ENCODE results near the gene INTS7. TPM values are rescaled to one million over a fixed set of nuclear protein-coding genes. Genes with fewer than 3 reads are reported as not detected.
A peak's percentile ranks its signal among the peaks of the same experiment; 100 is the strongest.

The INTS7 gene
- total RNA-seq, 6 donors from 2014 or later = 8.3 to 16.7 (median 14.6) TPM

DNA sequence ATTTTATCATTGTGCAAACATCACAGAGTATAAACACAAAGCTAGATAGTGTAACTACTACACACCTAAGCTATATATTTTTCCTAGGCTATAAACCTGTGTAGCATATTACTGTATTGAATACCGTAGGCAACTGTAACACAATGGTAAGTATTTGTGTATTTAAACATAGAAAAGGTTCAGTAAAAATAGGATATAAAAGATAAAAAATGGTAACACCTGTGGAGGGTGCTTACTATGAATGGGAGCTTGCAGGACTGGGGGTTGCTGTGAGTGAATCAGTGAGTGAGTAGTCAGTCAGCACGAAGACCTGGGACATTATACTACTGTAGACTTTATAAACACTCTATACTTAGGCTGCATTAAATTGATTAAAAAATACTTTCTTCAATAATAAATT, 4.3 kb upstream of the INTS7 start:
- no peaks in the 10 kb centered on the region for H3K27me3 ChIP-seq
- no peak overlapping the region for H3K27ac ChIP-seq
- 94 to 100% methylated on average over 2 of the region's 2 CpGs for WGBS, 2 donors
- no peak overlapping the region for H3K4me3 ChIP-seq
- no peaks in the 10 kb centered on the region for H3K36me3 ChIP-seq
- ATAC-seq (ENCODE audit: low FRiP score in 2 of 2) (no peak), DNase-seq (no peak)
- TF ChIP-seq, protein P1, sequence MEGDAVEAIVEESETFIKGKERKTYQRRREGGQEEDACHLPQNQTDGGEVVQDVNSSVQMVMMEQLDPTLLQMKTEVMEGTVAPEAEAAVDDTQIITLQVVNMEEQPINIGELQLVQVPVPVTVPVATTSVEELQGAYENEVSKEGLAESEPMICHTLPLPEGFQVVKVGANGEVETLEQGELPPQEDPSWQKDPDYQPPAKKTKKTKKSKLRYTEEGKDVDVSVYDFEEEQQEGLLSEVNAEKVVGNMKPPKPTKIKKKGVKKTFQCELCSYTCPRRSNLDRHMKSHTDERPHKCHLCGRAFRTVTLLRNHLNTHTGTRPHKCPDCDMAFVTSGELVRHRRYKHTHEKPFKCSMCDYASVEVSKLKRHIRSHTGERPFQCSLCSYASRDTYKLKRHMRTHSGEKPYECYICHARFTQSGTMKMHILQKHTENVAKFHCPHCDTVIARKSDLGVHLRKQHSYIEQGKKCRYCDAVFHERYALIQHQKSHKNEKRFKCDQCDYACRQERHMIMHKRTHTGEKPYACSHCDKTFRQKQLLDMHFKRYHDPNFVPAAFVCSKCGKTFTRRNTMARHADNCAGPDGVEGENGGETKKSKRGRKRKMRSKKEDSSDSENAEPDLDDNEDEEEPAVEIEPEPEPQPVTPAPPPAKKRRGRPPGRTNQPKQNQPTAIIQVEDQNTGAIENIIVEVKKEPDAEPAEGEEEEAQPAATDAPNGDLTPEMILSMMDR (IDR thresholded peaks at IDR 0.05) = no peak
- TF ChIP-seq POLR2A (IDR thresholded peaks at IDR 0.05) (no peak), EP300 (IDR thresholded peaks at IDR 0.05) (no peak), POLR2AphosphoS5 (IDR thresholded peaks at IDR 0.05) (no peak)
- H3K9me3 ChIP-seq = no peaks in the 10 kb centered on the region
- H3K4me1 ChIP-seq = peaks cover 0 to 8% (median 7%) of the 10 kb centered on the region in 4 donors

DNA sequence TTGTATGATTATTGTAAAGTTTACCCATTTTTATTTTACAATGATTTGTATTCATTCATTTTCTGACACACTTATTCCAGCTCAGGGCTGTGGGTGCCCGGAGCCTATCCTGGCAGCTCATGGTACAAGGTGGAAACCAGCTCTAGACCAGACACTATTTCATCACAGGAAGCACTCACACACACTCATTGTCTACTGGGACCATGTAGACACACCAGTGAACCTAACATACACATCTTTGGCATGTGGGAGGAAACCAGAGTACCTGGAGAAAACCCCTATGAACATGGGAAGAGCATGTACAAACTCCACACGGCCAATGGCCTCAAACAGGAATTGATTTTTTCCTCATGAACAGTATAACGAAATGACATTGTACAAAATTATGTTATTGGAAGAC, 2.5 kb upstream of the INTS7 start:
- no peak overlapping the region for H3K27ac ChIP-seq
- H3K36me3 ChIP-seq = no peaks in the 10 kb centered on the region
- H3K9me3 ChIP-seq = no peaks in the 10 kb centered on the region
- peaks cover 0 to 24% (median 17%) of the 10 kb centered on the region in 4 donors for H3K4me1 ChIP-seq
- no peak for TF ChIP-seq POLR2A (IDR thresholded peaks at IDR 0.05)
- TF ChIP-seq EP300 (IDR thresholded peaks at IDR 0.05) = no peak
- TF ChIP-seq, protein P1 (IDR thresholded peaks at IDR 0.05) = no peak
- no peak for TF ChIP-seq POLR2AphosphoS5 (IDR thresholded peaks at IDR 0.05)
- no peak for ATAC-seq (ENCODE audit: low FRiP score in 2 of 2)
- no peaks in the 10 kb centered on the region for H3K27me3 ChIP-seq
- 52 to 61% methylated on average over 3 of the region's 3 CpGs for WGBS, 2 donors
- DNase-seq = no peak
- no peak overlapping the region for H3K4me3 ChIP-seq

DNA sequence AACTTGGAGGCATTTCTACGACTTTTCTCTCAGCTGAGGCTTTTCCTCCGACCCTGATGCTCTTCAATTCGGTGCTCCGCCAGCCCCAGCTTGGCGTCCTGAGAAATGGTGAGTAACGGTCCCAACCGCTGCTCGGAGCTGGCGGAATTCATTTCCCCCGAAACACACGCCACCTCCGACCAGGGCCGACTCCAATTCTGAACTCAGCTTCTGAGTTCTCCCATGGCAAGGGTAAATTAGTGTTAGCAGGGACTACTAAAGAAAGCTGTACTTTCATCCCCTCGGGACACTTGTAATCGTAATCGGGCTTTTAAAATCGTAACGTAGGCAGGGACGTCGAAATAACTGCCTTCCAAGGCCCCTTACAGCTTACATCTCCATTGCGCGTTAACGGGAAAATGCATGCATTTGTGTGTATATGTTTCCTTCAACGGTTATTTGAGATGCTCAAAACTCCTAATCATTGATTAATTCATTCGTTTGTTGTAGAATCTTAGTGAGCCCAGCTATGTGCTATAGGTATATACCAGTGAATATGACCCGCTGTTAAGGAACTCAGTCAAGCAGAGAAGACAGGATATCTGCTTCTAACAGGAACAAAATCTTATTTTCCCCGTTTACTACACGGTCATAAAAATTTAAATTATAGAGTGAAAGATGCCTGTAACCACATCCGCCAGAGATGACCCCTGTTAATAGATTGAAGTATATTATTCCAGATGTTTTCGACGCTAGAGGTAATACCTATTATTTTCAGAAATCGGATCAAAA, 663 bp upstream of the INTS7 start:
- no peak for TF ChIP-seq POLR2AphosphoS5 (IDR thresholded peaks at IDR 0.05)
- TF ChIP-seq, protein P1 (IDR thresholded peaks at IDR 0.05) = no peak
- TF ChIP-seq EP300 (IDR thresholded peaks at IDR 0.05) = no peak
- TF ChIP-seq POLR2A (IDR thresholded peaks at IDR 0.05) = no peak
- no peaks in the 10 kb centered on the region for H3K9me3 ChIP-seq
- ATAC-seq (ENCODE audit: low FRiP score in 2 of 2) = peak in 1 of 2 donors; percentile 0
- no peaks in the 10 kb centered on the region for H3K27me3 ChIP-seq
- H3K4me1 ChIP-seq = peaks cover 4 to 33% (median 20%) of the 10 kb centered on the region in 4 donors
- H3K27ac ChIP-seq = peak overlapping the region in 3 of 4 donors; percentile 70 to 93 (median 87)
- H3K4me3 ChIP-seq = peak overlapping the region; percentile 50 to 66 (median 60)
- 0 to 1% methylated on average over 19 to 32 of the region's 32 CpGs for WGBS, 2 donors
- no peak for DNase-seq
- H3K36me3 ChIP-seq = no peaks in the 10 kb centered on the region

DNA sequence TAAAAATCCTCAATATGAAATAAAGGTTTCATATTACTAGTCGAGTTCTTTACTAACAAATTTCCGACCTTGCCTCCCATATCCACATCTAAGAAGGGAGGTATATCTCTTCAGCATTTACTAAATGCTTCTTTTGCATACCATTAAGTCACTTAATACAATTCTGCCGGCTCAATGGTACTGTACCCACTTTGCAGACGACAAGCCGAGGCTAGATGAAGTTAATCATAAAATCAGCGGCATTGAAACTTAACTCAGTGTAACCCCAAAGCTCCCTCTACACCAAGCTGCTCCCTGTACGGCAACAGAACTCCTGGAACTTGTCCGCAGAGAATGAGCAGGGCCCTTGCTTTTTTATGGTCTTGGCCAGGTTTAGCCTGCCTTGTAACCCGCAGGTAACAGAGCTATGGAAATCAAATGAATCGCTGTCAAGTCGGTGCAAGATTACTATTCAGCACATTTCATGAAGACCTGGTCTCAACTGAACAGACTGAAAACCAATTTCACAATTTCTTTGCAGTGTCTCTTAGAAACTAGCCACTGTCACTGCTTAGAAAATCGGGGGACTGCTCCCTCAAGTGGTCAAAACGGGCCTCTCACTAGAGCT, 738 bp downstream of the INTS7 start:
- DNase-seq (no peak), ATAC-seq (ENCODE audit: low FRiP score in 2 of 2) (peak; percentile 2 to 5)
- Histone ChIP-seq H3K36me3 (no peaks in the 10 kb centered on the region), H3K4me1 (peaks cover 5 to 39% (median 24%) of the 10 kb centered on the region in 4 donors), H3K27ac (peak overlapping the region; percentile 70 to 93 (median 86)), H3K4me3 (peak overlapping the region; percentile 37 to 66 (median 60)), H3K9me3 (no peaks in the 10 kb centered on the region), H3K27me3 (no peaks in the 10 kb centered on the region)
- 2 to 4% methylated on average over 13 of the region's 13 CpGs for WGBS, 2 donors
- TF ChIP-seq, protein P1 (IDR thresholded peaks at IDR 0.05) = no peak
- TF ChIP-seq POLR2A (IDR thresholded peaks at IDR 0.05) = no peak
- TF ChIP-seq POLR2AphosphoS5 (IDR thresholded peaks at IDR 0.05) = no peak
- peak in 1 of 4 donors; percentile 22 for TF ChIP-seq EP300 (IDR thresholded peaks at IDR 0.05)

Data from upper lobe of left lung (tissue), 6 donors.